Gastrocnemius medialis (tissue), 4 donors: ENCODE data around the gene IMPA2.

Source experiments
- POLR2A ChIP-seq, 2 donors: fragments of 450-650 bp; IDR thresholded peaks; one replicate each; pipeline ENCODE4 v1.6.1; 2017; ENCODE audit warnings: antibody characterized with exemption in 2 of 2, mild to moderate bottlenecking in 2 of 2, moderate library complexity in 2 of 2
- TF ChIP-seq, protein P1 (sequence below), 5 experiments: fragments of 450-650 bp in 3 of 5; fragments of 200-600 bp in 2 of 5; sonication (generic) in 2 of 5; IDR thresholded peaks in 4 of 5; conservative IDR thresholded peaks in 1 of 5; 1 replicate in 4 of 5; 2 replicates in 1 of 5; pipeline ENCODE4 v1.5.1; 2016 to 2019; ENCODE audit warnings: antibody characterized with exemption in 5 of 5, mild to moderate bottlenecking in 3 of 5, moderate library complexity in 3 of 5

DNA sequence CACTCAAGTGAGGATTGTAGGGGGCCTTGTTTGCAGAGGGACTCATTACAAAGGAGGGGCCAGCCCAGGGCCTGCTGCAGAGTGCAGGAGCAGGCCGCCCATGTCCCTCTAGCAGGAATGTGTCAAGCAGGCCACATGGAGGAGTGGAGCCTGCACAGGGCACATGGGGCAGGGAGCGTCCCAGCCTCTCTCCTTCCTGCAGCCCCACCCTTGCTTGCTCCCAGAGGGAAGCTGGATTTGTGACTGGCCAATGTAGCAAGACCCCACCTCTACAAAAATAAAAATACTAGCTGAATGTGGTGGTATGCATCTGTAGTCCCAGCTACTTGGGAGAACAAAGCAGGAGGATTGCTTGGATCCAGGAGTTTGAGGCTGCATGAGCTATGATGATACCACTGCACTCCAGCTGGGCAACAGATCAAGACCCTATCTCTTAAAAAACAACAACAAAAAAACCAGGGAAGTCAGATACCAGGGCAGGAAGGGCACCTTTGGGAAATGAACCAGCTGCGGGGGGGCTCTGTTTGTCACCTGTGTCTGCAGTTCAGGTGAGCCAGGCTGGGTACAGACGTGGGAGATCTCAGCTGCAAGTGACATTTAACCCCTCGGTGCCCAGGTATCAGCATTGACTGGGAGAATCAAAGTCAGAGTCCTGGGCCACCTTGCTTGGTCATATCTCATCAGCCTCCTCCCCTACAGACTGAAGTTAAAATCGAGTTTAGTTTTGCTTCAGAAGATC is 27.7 kb downstream of the IMPA2 start:
- TF ChIP-seq, protein P1, sequence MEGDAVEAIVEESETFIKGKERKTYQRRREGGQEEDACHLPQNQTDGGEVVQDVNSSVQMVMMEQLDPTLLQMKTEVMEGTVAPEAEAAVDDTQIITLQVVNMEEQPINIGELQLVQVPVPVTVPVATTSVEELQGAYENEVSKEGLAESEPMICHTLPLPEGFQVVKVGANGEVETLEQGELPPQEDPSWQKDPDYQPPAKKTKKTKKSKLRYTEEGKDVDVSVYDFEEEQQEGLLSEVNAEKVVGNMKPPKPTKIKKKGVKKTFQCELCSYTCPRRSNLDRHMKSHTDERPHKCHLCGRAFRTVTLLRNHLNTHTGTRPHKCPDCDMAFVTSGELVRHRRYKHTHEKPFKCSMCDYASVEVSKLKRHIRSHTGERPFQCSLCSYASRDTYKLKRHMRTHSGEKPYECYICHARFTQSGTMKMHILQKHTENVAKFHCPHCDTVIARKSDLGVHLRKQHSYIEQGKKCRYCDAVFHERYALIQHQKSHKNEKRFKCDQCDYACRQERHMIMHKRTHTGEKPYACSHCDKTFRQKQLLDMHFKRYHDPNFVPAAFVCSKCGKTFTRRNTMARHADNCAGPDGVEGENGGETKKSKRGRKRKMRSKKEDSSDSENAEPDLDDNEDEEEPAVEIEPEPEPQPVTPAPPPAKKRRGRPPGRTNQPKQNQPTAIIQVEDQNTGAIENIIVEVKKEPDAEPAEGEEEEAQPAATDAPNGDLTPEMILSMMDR (IDR thresholded peaks at IDR 0.05 in 4 of 5, conservative IDR thresholded peaks at IDR 0.05 in 1 of 5): no peak
- TF ChIP-seq POLR2A (IDR thresholded peaks at IDR 0.05): no peak
